OCI-LY7 (cell line): ENCODE measurements around the gene HAPLN3. TPM values are rescaled to one million over a fixed set of nuclear protein-coding genes. Genes with fewer than 3 reads are reported as not detected.
A peak's percentile ranks its signal among the peaks of the same experiment; 100 is the strongest.

Experiments
- BruUV-seq: library from RNA; stranded (reverse); fragments of 400-500 nt; replicated peaks from 2 replicates; lab custom pipeline; 2021; lab: Mats Ljungman, UMichigan
- CTCF ChIA-PET: fragments of 300-600 bp; sonication (Branson Sonifier 250); formaldehyde crosslinking; loops from one replicate; lab custom pipeline; 2022; ENCODE audit warnings: antibody characterized with exemption; ENCODE audit not compliant: unreplicated experiment; lab: Charles Lee
- POLR2A ChIA-PET: fragments of 300-600 bp; sonication (Branson Sonifier 250); formaldehyde crosslinking; loops from one replicate; lab custom pipeline; 2022; ENCODE audit warnings: antibody characterized with exemption; lab: Charles Lee
- DNase-seq: peaks from one replicate; pipeline ENCODE4 v3.0.0-alpha.2; 2015; ENCODE audit warnings: low spot score
- H2AFZ ChIP-seq: fragments of 200-600 bp; sonication (generic), shearing (Covaris generic); 2 replicates; pipeline ENCODE4 v1.6.1; 2014; ENCODE audit warnings: mild to moderate bottlenecking, antibody characterized with exemption, low read length, moderate library complexity
- H3K27ac ChIP-seq: fragments of 200-600 bp; sonication (generic); 2 replicates; pipeline ENCODE4 v1.5.1; 2014; ENCODE audit warnings: mixed run types, low read depth, mild to moderate bottlenecking, moderate library complexity, low read length, inconsistent platforms; ENCODE audit not compliant: poor library complexity, severe bottlenecking
- H3K36me3 ChIP-seq: fragments of 200-600 bp; sonication (generic); 2 replicates; pipeline ENCODE4 v1.6.1; 2014; ENCODE audit warnings: mild to moderate bottlenecking, antibody characterized with exemption, low read length, moderate library complexity, mixed read lengths; ENCODE audit not compliant: insufficient read depth
- H3K4me1 ChIP-seq: fragments of 200-600 bp; sonication (generic); 2 replicates; pipeline ENCODE4 v1.5.1; 2014; ENCODE audit warnings: mild to moderate bottlenecking, low read length; ENCODE audit not compliant: insufficient read depth, poor library complexity, severe bottlenecking
- H3K4me2 ChIP-seq: fragments of 200-600 bp; sonication (generic); 2 replicates; pipeline ENCODE4 v1.6.1; 2014; ENCODE audit warnings: mild to moderate bottlenecking, low read length
- H3K4me3 ChIP-seq: fragments of 200-600 bp; sonication (generic); 2 replicates; pipeline ENCODE4 v1.5.1; 2014; ENCODE audit warnings: mild to moderate bottlenecking, low read depth, low read length; ENCODE audit not compliant: poor library complexity, severe bottlenecking
- H3K79me2 ChIP-seq: fragments of 200-600 bp; sonication (generic); 2 replicates; pipeline ENCODE4 v1.6.1; 2016; ENCODE audit warnings: low read depth, mild to moderate bottlenecking, low read length, moderate library complexity, mixed read lengths; ENCODE audit not compliant: insufficient read depth
- H3K9me2 ChIP-seq: fragments of 200-600 bp; sonication (generic); 2 replicates; pipeline ENCODE4 v1.6.1; 2016; ENCODE audit warnings: mild to moderate bottlenecking, low read length, mixed read lengths; ENCODE audit not compliant: insufficient read depth
- H3K9me3 ChIP-seq: fragments of 200-600 bp; sonication (generic); 2 replicates; pipeline ENCODE4 v1.6.1; 2014; ENCODE audit warnings: mild to moderate bottlenecking, mixed run types, low read length, mixed read lengths
- H4K20me1 ChIP-seq: fragments of 200-600 bp; sonication (generic); 2 replicates; pipeline ENCODE4 v1.6.1; 2014; ENCODE audit warnings: mild to moderate bottlenecking, antibody characterized with exemption, low read length, moderate library complexity, mixed read lengths; ENCODE audit not compliant: insufficient read depth
- CTCF ChIP-seq: fragments of 200-600 bp; sonication (generic); conservative IDR thresholded peaks from 2 replicates; pipeline ENCODE4 v1.5.1; 2014; ENCODE audit warnings: mild to moderate bottlenecking, antibody characterized with exemption, low read length, moderate library complexity, mixed read lengths
- EZH2phosphoT487 ChIP-seq: fragments of 200-600 bp; sonication (generic); IDR thresholded peaks from 2 replicates; pipeline ENCODE4 v1.6.1; 2018; ENCODE audit warnings: low read depth, borderline replicate concordance, mild to moderate bottlenecking, mixed run types, antibody characterized with exemption, low read length, moderate library complexity, mixed read lengths
- intact Hi-C: fragments of 100-400 bp; cut with micrococcal nuclease; formaldehyde crosslinking; loops from one replicate; pipeline ENCODE4 v1.10.0; 2022; ENCODE audit not compliant: unreplicated experiment
- total RNA-seq, 2 experiments: library from RNA; depleted of rRNA in 1 of 2; stranded (reverse); fragments of >200 nt in 1 of 2; shearing (Covaris generic) in 1 of 2; gene quantifications; 2 replicates each; pipeline ENCODE4 v1.2.3, GENCODE V29; 2014 to 2022

HAPLN3 gene
- total RNA-seq, 2 experiments from 2014 or later = 0.93 to 0.98 TPM

DNA sequence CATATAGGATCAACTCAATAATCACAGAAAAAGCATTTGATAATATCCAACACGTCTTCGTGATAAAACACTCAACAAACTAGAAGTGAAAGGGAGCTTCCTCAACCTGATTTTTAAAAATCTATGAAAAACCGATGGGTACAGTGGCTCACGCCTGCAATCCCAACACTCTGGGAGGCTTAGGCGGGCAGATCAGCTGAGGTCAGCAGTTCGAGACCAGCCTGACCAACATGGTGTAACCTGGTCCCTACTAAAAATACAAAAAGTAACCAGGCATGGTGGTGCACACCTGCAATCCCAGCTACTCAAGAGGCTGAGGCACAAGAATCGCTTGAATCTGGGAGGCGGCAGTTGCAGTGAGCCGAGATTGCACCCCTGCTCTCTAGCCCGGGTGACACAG is 20.0 kb upstream of the HAPLN3 start:
- no peaks in the 10 kb centered on the region for H4K20me1 ChIP-seq
- peaks cover 8% of the 10 kb centered on the region for H3K4me1 ChIP-seq
- H3K9me2 ChIP-seq = no peaks in the 10 kb centered on the region
- no peaks in the 10 kb centered on the region for H3K9me3 ChIP-seq
- intact Hi-C loops = no loop called here
- no peak overlapping the region for H3K4me2 ChIP-seq
- no peaks in the 10 kb centered on the region for H3K36me3 ChIP-seq
- CTCF ChIA-PET = no interaction called here
- no TSS peak for BruUV-seq
- no peak overlapping the region for H3K4me3 ChIP-seq
- POLR2A ChIA-PET = no interaction called here
- no peak for TF ChIP-seq EZH2phosphoT487
- no peak for TF ChIP-seq CTCF
- no peak overlapping the region for H3K27ac ChIP-seq
- DNase-seq = no peak
- H2AFZ ChIP-seq = no peak overlapping the region
- no peaks in the 10 kb centered on the region for H3K79me2 ChIP-seq

- H3K36me3 ChIP-seq = no peaks in the 10 kb centered on the region
- peak overlapping the region; percentile 69 for H3K4me2 ChIP-seq
- TF ChIP-seq EZH2phosphoT487 (no peak), CTCF (no peak)
- peak overlapping the region; percentile 34 for H3K27ac ChIP-seq
- peak overlapping the region; percentile 72 for H3K4me3 ChIP-seq
- intact Hi-C loops = loop anchor here (5.0 kb wide), 1 partner anchor 173 kb away; the partner anchor contains the start of gene ABHD2
- peak overlapping the region; percentile 95 for H2AFZ ChIP-seq
- DNase-seq = no peak
- TSS peak; percentile 82 for BruUV-seq
- H3K9me2 ChIP-seq = no peaks in the 10 kb centered on the region
- ChIA-PET CTCF (no interaction called here), POLR2A (interaction anchor here (0.6 kb wide), 1 partner anchor 80 kb away, joined by 5 read pairs; no protein-coding TSS in a partner anchor)
- H3K9me3 ChIP-seq = no peaks in the 10 kb centered on the region
- no peaks in the 10 kb centered on the region for H4K20me1 ChIP-seq
- no peaks in the 10 kb centered on the region for H3K79me2 ChIP-seq
- H3K4me1 ChIP-seq = peaks cover 8% of the 10 kb centered on the region
Observed at GRCh38 chr15:88913850-88914169, 18.5 kb upstream of the HAPLN3 start.

GRCh38 chr15:88913017-88913849 is 17.9 kb upstream of the HAPLN3 start, which contains the start of gene MFGE8:
TSS of gene MFGE8 (minus strand) at chr15:88913379. CDS start at chr15:88913319, 60 bp downstream.
- H3K27ac ChIP-seq = peak within 1 kb of the TSS; percentile 34
- intact Hi-C loops = loop anchor here (5.0 kb wide), 1 partner anchor 174 kb away; the partner anchor contains the start of gene ABHD2
- no peaks in the 10 kb centered on the region for H3K36me3 ChIP-seq
- peaks cover 8% of the 10 kb centered on the region for H3K4me1 ChIP-seq
- peak within 1 kb of the TSS; percentile 69 for H3K4me2 ChIP-seq
- H3K4me3 ChIP-seq = peak within 1 kb of the TSS; percentile 72
- TF ChIP-seq EZH2phosphoT487 (no peak), CTCF (0 out of 2 replicates have a peak, but pooled peaks have one; percentile 13)
- BruUV-seq = TSS peak; percentile 75
- no peaks in the 10 kb centered on the region for H3K79me2 ChIP-seq
- ChIA-PET POLR2A (interaction anchor here (0.7 kb wide), 1 partner anchor 48 kb away, joined by 5 read pairs; no protein-coding TSS in a partner anchor), CTCF (no interaction called here)
- H4K20me1 ChIP-seq = no peaks in the 10 kb centered on the region
- peak; percentile 74 for DNase-seq
- no peaks in the 10 kb centered on the region for H3K9me3 ChIP-seq
- no peaks in the 10 kb centered on the region for H3K9me2 ChIP-seq
- peak within 1 kb of the TSS; percentile 95 for H2AFZ ChIP-seq
